ENCODE measurements around the gene SETD1A.

DNA sequence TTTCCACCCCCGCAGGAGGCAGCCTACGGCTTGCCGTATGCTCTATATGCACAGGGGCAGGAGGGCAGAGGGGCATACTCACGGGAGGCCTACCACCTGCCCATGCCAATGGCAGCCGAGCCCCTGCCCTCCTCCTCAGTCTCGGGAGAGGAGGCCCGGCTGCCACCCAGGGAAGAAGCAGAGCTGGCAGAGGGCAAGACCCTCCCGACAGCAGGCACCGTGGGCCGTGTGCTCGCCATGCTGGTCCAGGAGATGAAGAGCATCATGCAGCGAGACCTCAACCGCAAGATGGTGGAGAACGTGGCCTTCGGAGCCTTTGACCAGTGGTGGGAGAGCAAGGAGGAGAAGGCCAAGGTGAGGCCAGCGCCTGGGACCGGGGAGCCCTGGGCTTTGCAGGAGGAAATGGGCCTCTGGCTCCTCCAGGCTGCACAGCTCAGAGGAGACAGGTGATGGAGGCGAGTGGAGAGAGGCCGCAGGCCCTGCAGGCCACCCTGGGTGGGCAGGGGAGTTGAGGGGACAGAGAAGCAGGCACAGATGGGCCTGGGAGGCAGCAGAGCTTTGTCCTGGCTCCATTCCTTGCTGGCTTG lies 8.6 kb downstream of the SETD1A start:
- TF ChIP-seq, protein P1, sequence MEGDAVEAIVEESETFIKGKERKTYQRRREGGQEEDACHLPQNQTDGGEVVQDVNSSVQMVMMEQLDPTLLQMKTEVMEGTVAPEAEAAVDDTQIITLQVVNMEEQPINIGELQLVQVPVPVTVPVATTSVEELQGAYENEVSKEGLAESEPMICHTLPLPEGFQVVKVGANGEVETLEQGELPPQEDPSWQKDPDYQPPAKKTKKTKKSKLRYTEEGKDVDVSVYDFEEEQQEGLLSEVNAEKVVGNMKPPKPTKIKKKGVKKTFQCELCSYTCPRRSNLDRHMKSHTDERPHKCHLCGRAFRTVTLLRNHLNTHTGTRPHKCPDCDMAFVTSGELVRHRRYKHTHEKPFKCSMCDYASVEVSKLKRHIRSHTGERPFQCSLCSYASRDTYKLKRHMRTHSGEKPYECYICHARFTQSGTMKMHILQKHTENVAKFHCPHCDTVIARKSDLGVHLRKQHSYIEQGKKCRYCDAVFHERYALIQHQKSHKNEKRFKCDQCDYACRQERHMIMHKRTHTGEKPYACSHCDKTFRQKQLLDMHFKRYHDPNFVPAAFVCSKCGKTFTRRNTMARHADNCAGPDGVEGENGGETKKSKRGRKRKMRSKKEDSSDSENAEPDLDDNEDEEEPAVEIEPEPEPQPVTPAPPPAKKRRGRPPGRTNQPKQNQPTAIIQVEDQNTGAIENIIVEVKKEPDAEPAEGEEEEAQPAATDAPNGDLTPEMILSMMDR (conservative IDR thresholded peaks at IDR 0.05; ENCODE audit: low read length), result no peak
- TF ChIP-seq EZH2phosphoT487 (IDR thresholded peaks at IDR 0.05; ENCODE audit: borderline replicate concordance), result no peak

Data from Loucy (cell line).